GM12865 (cell line): ENCODE data around the gene PPARD.
"Not testable (repeated sequence)": the region's sequence is repeated elsewhere in the genome, so short reads cannot be mapped to it uniquely, and the experiment has no call there.

Experiments used
- DNase-seq: peaks from one replicate; pipeline ENCODE4 v3.0.0; 2010; ENCODE audit warnings: low read depth
- H3K4me3 ChIP-seq: 2 replicates; pipeline ENCODE4 v1.5.1; 2011; ENCODE audit warnings: mild to moderate bottlenecking, low read depth, low read length, control low read depth
- TF ChIP-seq, protein P1 (sequence below): IDR thresholded peaks from 2 replicates; pipeline ENCODE4 v1.5.1; 2011; ENCODE audit warnings: low read length, control low read depth, low read depth, inconsistent platforms; ENCODE audit not compliant: insufficient read depth; ENCODE audit errors: missing control alignments

The PPARD gene

DNA sequence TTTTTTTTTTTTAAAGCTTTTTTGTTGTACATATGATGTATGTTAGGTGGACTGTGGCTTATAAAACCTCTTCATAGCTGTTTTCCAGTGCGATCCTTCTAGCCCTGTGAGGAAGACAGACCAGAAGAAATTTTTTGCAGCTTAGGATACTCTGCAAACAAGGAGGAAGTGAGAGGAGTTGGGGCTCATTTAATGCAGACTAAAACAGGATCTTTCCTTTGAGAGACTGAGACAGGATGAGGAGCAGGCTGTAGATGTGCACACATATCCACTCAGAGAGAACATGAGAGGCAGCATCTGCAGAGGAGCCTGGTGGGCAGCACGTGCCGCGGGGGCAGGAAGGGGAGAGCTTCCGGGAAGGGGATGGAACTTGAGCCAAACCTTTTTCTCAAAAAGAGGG, 45.7 kb downstream of the PPARD start:
- DNase-seq = no peak
- TF ChIP-seq, protein P1, sequence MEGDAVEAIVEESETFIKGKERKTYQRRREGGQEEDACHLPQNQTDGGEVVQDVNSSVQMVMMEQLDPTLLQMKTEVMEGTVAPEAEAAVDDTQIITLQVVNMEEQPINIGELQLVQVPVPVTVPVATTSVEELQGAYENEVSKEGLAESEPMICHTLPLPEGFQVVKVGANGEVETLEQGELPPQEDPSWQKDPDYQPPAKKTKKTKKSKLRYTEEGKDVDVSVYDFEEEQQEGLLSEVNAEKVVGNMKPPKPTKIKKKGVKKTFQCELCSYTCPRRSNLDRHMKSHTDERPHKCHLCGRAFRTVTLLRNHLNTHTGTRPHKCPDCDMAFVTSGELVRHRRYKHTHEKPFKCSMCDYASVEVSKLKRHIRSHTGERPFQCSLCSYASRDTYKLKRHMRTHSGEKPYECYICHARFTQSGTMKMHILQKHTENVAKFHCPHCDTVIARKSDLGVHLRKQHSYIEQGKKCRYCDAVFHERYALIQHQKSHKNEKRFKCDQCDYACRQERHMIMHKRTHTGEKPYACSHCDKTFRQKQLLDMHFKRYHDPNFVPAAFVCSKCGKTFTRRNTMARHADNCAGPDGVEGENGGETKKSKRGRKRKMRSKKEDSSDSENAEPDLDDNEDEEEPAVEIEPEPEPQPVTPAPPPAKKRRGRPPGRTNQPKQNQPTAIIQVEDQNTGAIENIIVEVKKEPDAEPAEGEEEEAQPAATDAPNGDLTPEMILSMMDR = no peak
- no peak overlapping the region for H3K4me3 ChIP-seq

DNA sequence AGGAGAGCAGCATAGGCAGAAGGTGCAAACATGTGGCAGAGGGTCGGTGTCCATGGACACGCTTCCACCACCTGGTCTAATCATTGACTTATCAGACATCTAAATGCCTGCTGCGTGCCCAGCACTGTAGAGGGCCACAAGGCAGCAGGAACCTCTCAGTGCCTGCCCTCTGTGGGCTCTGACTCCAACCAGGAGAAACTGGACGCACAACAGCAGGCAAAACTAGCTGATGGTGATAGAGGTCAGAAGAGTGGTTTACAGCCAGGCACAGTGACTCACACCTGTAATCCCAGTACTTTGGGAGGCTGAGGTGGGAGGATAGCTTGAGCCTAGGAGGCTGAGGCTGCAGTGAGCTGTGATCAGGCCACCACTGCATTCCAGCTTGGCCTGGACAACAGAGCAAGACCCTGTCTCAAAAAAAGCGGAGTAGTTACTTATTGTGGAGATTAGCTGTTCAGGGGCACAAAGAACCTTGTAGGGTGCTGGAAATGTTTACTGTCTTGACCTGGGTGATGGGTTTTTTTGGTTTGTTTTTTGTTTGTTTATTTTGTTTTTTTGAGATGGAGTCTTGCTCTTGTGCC, 46.5 kb downstream of the PPARD start:
- no peak for DNase-seq
- TF ChIP-seq, protein P1 = no peak
- H3K4me3 ChIP-seq = no peak overlapping the region

DNA sequence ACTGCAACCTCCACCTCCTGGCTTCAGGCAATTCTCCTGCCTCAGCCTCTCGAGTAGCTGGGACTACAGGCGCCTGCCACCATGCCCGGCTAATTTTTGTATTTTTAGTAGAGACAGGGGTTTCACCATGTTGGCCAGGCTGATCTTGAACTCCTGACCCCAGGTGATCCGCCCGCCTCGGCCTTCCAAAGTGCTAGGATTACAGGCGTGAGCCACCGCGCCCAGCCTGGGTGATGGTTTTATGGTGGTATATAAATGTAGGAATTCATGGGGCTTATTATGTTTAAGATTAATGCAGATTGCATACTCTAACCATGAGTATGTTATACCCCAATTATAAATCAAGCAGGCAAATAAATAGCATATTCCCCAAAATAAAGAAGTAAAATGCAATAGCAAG, 47.0 kb downstream of the PPARD start:
- not testable (repeated sequence) for H3K4me3 ChIP-seq, DNase-seq

DNA sequence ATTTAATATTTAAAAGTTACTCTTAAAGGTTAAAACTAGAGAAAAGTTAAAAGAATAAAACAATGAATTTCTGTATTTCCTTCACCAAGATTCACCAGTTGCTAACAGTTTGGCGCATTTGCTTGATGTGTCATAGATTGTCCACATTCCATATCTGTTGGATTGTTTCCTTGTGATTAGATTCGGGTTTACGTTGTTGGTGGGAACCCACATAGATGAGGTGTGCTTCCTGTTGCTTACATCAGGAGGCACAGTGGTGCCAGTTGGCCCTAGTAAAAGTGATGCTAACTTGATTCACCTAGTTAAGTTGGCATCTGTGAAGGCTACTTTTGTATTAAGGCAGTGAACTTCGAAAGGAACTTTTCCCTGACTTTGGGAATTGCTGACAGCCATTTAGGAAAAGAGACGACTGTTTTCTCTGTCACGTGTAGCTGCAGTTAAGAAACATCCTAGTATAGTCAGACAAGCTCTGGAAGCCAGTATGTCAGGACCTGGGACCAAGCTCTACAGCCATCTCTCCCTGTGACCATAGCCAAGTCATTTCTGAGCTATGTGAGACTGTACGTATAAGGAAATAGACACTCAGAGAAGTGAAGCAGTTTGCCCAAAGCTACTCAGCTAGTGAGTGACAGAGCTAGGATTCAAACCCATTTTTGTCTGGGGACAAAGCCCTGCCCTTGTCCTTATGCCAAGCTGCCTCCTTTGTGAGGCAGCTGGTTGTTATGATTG, 49.0 kb downstream of the PPARD start:
- TF ChIP-seq, protein P1 = no peak
- no peak overlapping the region for H3K4me3 ChIP-seq
- DNase-seq = no peak

DNA sequence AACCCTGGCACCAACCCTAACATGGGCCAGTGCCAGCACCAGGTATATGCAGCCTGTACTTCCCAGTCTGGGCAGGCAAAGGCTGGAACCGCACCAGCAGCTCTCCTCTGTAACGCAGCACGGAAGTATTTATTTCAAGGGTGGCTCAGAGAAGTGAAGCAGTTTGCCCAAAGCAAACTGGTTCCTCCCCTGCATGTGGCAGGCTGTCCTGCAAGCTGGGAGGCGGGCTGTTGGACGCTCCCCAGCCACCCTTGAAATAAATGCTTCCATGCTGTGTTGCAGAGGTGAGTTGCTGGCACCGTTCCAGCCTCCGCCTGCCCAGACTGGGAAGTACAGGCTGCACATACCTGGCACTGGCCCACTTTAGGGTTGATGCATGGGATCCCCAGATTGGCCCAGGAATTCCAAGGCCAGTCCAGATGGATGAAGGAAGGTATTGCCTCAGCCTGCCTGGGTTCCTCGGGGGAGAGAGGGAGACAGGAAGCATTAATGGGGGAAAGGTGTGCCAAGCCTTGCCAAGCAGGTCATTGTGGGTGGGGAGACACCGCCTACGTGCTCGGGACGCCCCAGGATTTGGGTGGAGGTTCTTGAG, 49.8 kb downstream of the PPARD start:
- no peak overlapping the region for H3K4me3 ChIP-seq
- TF ChIP-seq, protein P1 = no peak
- DNase-seq = no peak

DNA sequence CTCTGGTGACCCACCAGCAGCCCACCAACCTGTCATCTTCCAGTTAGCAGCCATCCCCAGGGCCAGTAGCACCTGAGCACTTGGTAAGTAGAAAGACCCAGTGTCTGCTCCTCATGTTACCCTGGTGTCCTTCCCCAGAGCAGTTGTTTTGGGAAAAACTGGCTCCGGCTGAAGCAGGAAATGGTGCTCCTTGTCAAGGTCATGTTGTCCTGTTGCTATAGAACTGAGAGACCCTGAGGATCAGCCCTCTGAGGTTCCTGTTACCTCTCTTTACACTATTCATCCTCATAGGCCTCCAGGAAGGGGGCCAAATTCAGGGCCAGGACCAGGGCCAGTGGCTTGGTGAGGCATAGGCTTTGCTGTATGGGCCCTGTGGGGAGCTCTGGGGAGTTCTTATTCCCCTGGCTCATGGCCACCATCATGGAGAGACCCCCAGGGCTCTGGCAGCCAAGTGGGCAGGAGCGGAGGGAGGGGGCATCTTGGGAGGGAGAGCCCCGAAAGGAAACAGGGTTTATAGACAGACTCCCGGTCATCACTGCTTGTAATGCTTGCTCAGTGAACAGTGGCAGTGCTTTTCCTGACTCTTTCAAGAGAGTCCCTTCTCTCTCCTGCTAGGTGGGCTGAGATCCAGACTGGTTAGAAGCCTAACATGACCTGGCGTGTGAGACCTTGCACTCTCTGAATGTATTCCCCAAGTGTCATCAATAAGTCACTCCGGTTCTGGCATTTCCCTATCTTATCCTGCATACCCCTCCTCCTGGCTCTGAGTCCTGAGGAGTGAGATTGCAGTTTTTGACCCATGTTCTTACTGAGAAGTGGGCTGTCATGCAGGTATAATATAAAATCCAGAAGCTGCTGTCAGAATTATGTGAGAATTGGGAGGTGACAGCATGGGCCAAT, 50.7 kb downstream of the PPARD start:
- TF ChIP-seq, protein P1 = no peak
- H3K4me3 ChIP-seq = no peak overlapping the region
- DNase-seq = no peak

DNA sequence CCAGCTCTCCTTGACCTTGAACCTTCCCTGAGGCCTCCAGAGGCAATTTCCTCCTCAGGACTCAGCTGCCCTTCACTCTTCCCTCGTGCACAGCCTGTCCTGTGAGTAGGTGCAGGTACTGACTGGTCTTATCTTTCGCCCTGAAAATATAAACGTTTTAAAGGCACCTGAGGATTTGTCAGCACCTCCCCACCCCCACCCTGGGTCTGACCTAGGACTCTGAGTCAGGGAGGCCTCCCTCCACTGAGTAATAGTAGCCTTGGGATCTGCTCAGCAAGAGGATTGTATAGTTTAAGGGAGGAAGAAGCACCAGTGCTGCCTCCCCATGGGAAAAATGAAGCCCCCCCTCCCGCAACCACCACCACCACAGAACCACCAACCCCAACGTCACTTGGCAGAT, 54.6 kb downstream of the PPARD start:
- DNase-seq = no peak
- H3K4me3 ChIP-seq = no peak overlapping the region
- TF ChIP-seq, protein P1 = no peak
